K562 (cell line): Measurements from ENCODE around the gene KCND2. TPM values are rescaled to one million over a fixed set of nuclear protein-coding genes. Genes with fewer than 3 reads are reported as not detected.

Experiments used
- ATAC-seq: fragments of 200-7000 bp; cut with Tn5 transposase; 3 replicates; pipeline ENCODE4 v1.9.1; 2020; ENCODE audit warnings: moderate library complexity
- Bru-seq: library from RNA; stranded (reverse); fragments of 400-500 nt; gene quantifications from one replicate; lab custom pipeline; 2021; lab: Mats Ljungman, UMichigan
- BruChase-seq, 2 experiments: library from RNA; stranded (reverse); fragments of 400-500 nt; gene quantifications; one replicate each; lab custom pipeline; 2021; lab: Mats Ljungman, UMichigan
- BruUV-seq: library from RNA; stranded (reverse); fragments of 400-500 nt; replicated peaks from 2 replicates; lab custom pipeline; 2021; lab: Mats Ljungman, UMichigan
- CTCF ChIA-PET: fragments of 300-600 bp; formaldehyde crosslinking; extraction: SDS; loops from one replicate; lab custom pipeline; 2021; ENCODE audit warnings: low intra/inter-chr PET ratio; lab: Yijun Ruan, JAX
- POLR2A ChIA-PET: fragments of 300-600, 350-650 bp; sonication (Branson Sonifier 250); formaldehyde crosslinking; extraction: SDS; loops from one replicate; lab custom pipeline; 2021; ENCODE audit warnings: antibody characterized with exemption, inconsistent platforms; lab: Yijun Ruan, JAX
- DNase-seq, 4 experiments: peaks; one replicate each; pipeline versions ENCODE4 v3.0.0 to v3.0.0-alpha.2; 2011 to 2018; ENCODE audit warnings: low spot score in 3 of 4, mixed read lengths in 3 of 4; ENCODE audit errors: extremely low read depth in 1 of 4
- FAIRE-seq: peaks from 2 replicates; lab custom pipeline; 2011; peaks lifted over from hg19 to GRCh38; lab: Jason Lieb, UNC
- H2AFZ ChIP-seq: 2 replicates; pipeline ENCODE4 v1.6.0; 2011; ENCODE audit warnings: low read depth, low read length, control low read depth, inconsistent platforms
- H3K27ac ChIP-seq: fragments of 200-600 bp; 3 replicates; pipeline ENCODE4 v1.8.0; 2011; ENCODE audit warnings: low read depth, mild to moderate bottlenecking, control low read depth, inconsistent platforms, low read length, moderate library complexity, mixed read lengths; ENCODE audit errors: extremely low read depth
- H3K27me3 ChIP-seq, 2 experiments: fragments of 300-600 bp in 1 of 2; 2 replicates in 1 of 2; 3 replicates in 1 of 2; pipeline versions ENCODE4 v1.6.0 to v1.8.0; 2011; ENCODE audit warnings: inconsistent platforms in 2 of 2, low read length in 2 of 2, mild to moderate bottlenecking in 1 of 2, mixed read lengths in 1 of 2, moderate library complexity in 1 of 2; ENCODE audit not compliant: control insufficient read depth in 2 of 2, insufficient read depth in 2 of 2
- H3K36me3 ChIP-seq: fragments of 300-600 bp; 3 replicates; pipeline ENCODE4 v1.8.0; 2011; ENCODE audit warnings: mild to moderate bottlenecking, low read length, inconsistent platforms; ENCODE audit not compliant: control insufficient read depth, insufficient read depth
- H3K4me1 ChIP-seq, 2 experiments: fragments of 200-600 bp in 1 of 2; replicated peaks in 1 of 2; 2 replicates in 1 of 2; 3 replicates in 1 of 2; pipeline versions ENCODE4 v1.5.1 to v1.8.0; 2011; ENCODE audit warnings: inconsistent platforms in 2 of 2, low read length in 2 of 2, mild to moderate bottlenecking in 1 of 2, mixed read lengths in 1 of 2, moderate library complexity in 1 of 2; ENCODE audit not compliant: control insufficient read depth in 2 of 2, insufficient read depth in 2 of 2
- H3K4me2 ChIP-seq: 2 replicates; pipeline ENCODE4 v1.6.1; 2011; ENCODE audit warnings: low read length, control low read depth, inconsistent platforms, mixed read lengths; ENCODE audit not compliant: insufficient read depth
- H3K4me3 ChIP-seq: fragments of 200-600 bp; sonication (generic), shearing (Covaris generic); 2 replicates; pipeline ENCODE4 v1.5.1; 2016; ENCODE audit warnings: control low read depth, inconsistent platforms
- H3K79me2 ChIP-seq: fragments of 200-600 bp; 3 replicates; pipeline ENCODE4 v1.8.0; 2011; ENCODE audit warnings: low read length, inconsistent platforms; ENCODE audit not compliant: control insufficient read depth, insufficient read depth
- H3K9ac ChIP-seq, 2 experiments: 2 replicates each; pipeline versions ENCODE4 v1.6.0 to v1.6.1; 2011; ENCODE audit warnings: low read depth in 2 of 2, low read length in 2 of 2, control low read depth in 1 of 2, inconsistent platforms in 1 of 2, mild to moderate bottlenecking in 1 of 2, mixed read lengths in 1 of 2; ENCODE audit not compliant: insufficient read depth in 1 of 2
- H3K9me1 ChIP-seq: one replicate; pipeline ENCODE4 v1.6.0; 2011; ENCODE audit warnings: inconsistent platforms, mild to moderate bottlenecking, low read length, moderate library complexity; ENCODE audit not compliant: control insufficient read depth, insufficient read depth
- H3K9me3 ChIP-seq: replicated peaks from 2 replicates; pipeline ENCODE4 v1.5.1; 2011; ENCODE audit warnings: low read depth, low read length, inconsistent platforms; ENCODE audit not compliant: control insufficient read depth, insufficient read depth
- H4K20me1 ChIP-seq: replicated peaks from 2 replicates; pipeline ENCODE4 v1.6.1; 2011; ENCODE audit warnings: low read length, inconsistent platforms, mixed read lengths; ENCODE audit not compliant: control insufficient read depth, insufficient read depth
- SPI1 ChIP-seq: IDR thresholded peaks from 2 replicates; pipeline ENCODE4 v1.6.1; 2011; ENCODE audit warnings: low read depth, low read length, control low read depth, borderline replicate concordance
- ZKSCAN1 ChIP-seq: fragments of 150-350 bp; IDR thresholded peaks from 2 replicates; pipeline ENCODE4 v1.6.1; 2016; ENCODE audit warnings: low read depth, low read length
- WGBS: fragments of 100-300 bp; shearing (Covaris generic); methylation state at CpG from one replicate; pipeline ENCODE4 v1.1.6; 2016; ENCODE audit warnings: low coverage, mixed read lengths; ENCODE audit not compliant: insufficient coverage; ENCODE audit errors: missing lambda C conversion rate; 5-methylcytosine and 5-hydroxymethylcytosine counted together
- in situ Hi-C: fragments of 300-500 bp; cut with MboI; formaldehyde crosslinking; loops from 4 replicates; pipeline ENCODE4 v1.15.0; 2018; ENCODE audit warnings: inconsistent platforms, mixed read lengths
- intact Hi-C: fragments of 100-400 bp; cut with micrococcal nuclease; formaldehyde crosslinking; loops from 2 replicates; pipeline ENCODE4 v1.14.2; 2022
- long read RNA-seq, 3 experiments: library from polyadenylated mRNA in 2 of 3; library from RNA in 1 of 3; unstranded in 2 of 3; stranded (forward) in 1 of 3; transcript quantifications; one replicate each; pipeline ENCODE4 v2.0.0, GENCODE V29; 2019 to 2022
- polyA minus RNA-seq, 3 experiments: library from RNA; depleted of rRNA, polyadenylated mRNA; stranded (reverse); fragments of >200 nt; gene quantifications; 2 replicates each; pipeline ENCODE4 v1.2.3, GENCODE V29; 2011
- polyA plus RNA-seq, 8 experiments: library from polyadenylated mRNA; depleted of rRNA in 4 of 8; stranded (reverse) in 5 of 8; unstranded in 3 of 8; fragments of >200 nt; fragmentation: Nextera tagmentation in 2 of 8; fragmentation: Illumina TruSeq in 1 of 8; extraction: Ambion mirVana in 2 of 8; extraction: Trizol in 1 of 8; gene quantifications; 2 replicates each; pipeline versions ENCODE4 v1.2.1 to v1.2.3, GENCODE V29; 2011 to 2014; ENCODE audit warnings: inconsistent platforms in 1 of 8, missing spikeins in 1 of 8
- total RNA-seq, 7 experiments: library from RNA; depleted of rRNA in 6 of 7; stranded (reverse); fragments of >200 nt in 6 of 7; fragmentation: Illumina TruSeq in 2 of 7; extraction: Trizol in 2 of 7; gene quantifications; 2 replicates each; pipeline versions ENCODE4 v1.2.1 to v1.2.3, GENCODE V29; 2011 to 2021; ENCODE audit warnings: low replicate concordance in 1 of 7

The KCND2 gene
- total RNA-seq (2011; cell fraction: chromatin; rRNA removed; ENCODE audit: low replicate concordance): not detected in 2 replicates
- not detected in 2 replicates for total RNA-seq (2011; cell fraction: nucleolus; rRNA removed)
- not detected in 2 replicates for total RNA-seq (2011; cell fraction: nucleoplasm; rRNA removed)
- not detected in 2 replicates for total RNA-seq (2014; rRNA removed)
- not detected in 2 replicates for total RNA-seq (2014; rRNA removed; fragmentation: Illumina TruSeq; extraction: Trizol)
- not detected in 2 replicates for total RNA-seq (2015; rRNA removed; fragmentation: Illumina TruSeq; extraction: Trizol)
- total RNA-seq (2021): not detected in 2 replicates
- not detected in 2 replicates for polyA plus RNA-seq (2011; rRNA removed)
- polyA plus RNA-seq (2011; cell fraction: cytosol; rRNA removed): not detected in 2 replicates
- 0.10 TPM in 1 of 2 replicates, not detected in the other for polyA plus RNA-seq (2011; cell fraction: nucleus; rRNA removed)
- not detected in 2 replicates for polyA plus RNA-seq (2012)
- polyA plus RNA-seq (2014; fragmentation: Illumina TruSeq; extraction: Trizol): 0.12 TPM in 1 of 2 replicates, not detected in the other
- polyA plus RNA-seq (2014; fragmentation: Nextera tagmentation; extraction: Ambion mirVana): under 1 TPM in 1 of 2 experiments, not detected in 1; 0.03 TPM
- not detected in 2 replicates for polyA plus RNA-seq (2014; rRNA removed)
- polyA minus RNA-seq (2011; rRNA and poly(A)+ RNA removed): not detected in 2 replicates
- not detected in 2 replicates for polyA minus RNA-seq (2011; cell fraction: cytosol; rRNA and poly(A)+ RNA removed)
- not detected in 2 replicates for polyA minus RNA-seq (2011; cell fraction: nucleus; rRNA and poly(A)+ RNA removed)
- percentile 5 among the genes with signal in this experiment for Bru-seq, nascent RNA
- percentile 3 among the genes with signal in this experiment for BruChase-seq, experiment 1, labeled RNA remaining after a 2-hour chase
- BruChase-seq, experiment 2, labeled RNA remaining after a 6-hour chase: percentile 4 among the genes with signal in this experiment
- long read RNA-seq, experiment 1: 0 reads
- long read RNA-seq, experiment 2: 0 reads
- long read RNA-seq, experiment 3: 0 reads

GRCh38 chr7:120272701-120273475, at the start of gene KCND2:
TSS of gene KCND2 (plus strand) at chr7:120273175.
- TF ChIP-seq SPI1: 0 out of 2 replicates have a peak, but pooled peaks have one; percentile 10
- TF ChIP-seq ZKSCAN1: no peak
- Histone ChIP-seq H3K9ac (no peak within 1 kb of the TSS), H3K9me3 (no peaks in the 10 kb centered on the region), H4K20me1 (no peaks in the 10 kb centered on the region), H2AFZ (peak within 1 kb of the TSS; percentile 41; the same call in 1 of the 2 replicates), H3K27me3 (peaks cover 8 to 13% of the 10 kb centered on the region in 2 experiments; a peak in 3 of 5 replicates), H3K4me3 (no peak within 1 kb of the TSS), H3K4me1 (peaks cover 0 to 12% of the 10 kb centered on the region in 2 experiments; a peak in 2 of 5 replicates), H3K4me2 (no peak within 1 kb of the TSS), H3K79me2 (no peaks in the 10 kb centered on the region), H3K36me3 (no peaks in the 10 kb centered on the region), H3K9me1 (no peaks in the 10 kb centered on the region), H3K27ac (no peak within 1 kb of the TSS)
- intact Hi-C loops (loop anchor here (1.0 to 10.0 kb wide), 4 partner anchors 284 to 1003 kb away; no protein-coding TSS in a partner anchor), in situ Hi-C loops (no loop called here)
- ChIA-PET POLR2A (no interaction called here), CTCF (interaction anchor here (1.6 kb wide), 1 partner anchor 1003 kb away, joined by 6 read pairs; no protein-coding TSS in a partner anchor)
- BruUV-seq: no TSS peak
- 15% methylated on average over 44 of the region's 69 CpGs for WGBS
- DNase-seq: no peak
- ATAC-seq: no peak
- no peak for FAIRE-seq
